OCI-LY7 (cell line): ENCODE data around the gene DLGAP1. TPM values are rescaled to one million over a fixed set of nuclear protein-coding genes. Genes with fewer than 3 reads are reported as not detected.

ENCODE experiments used
- BruUV-seq: library from RNA; stranded (reverse); fragments of 400-500 nt; replicated peaks from 2 replicates; lab custom pipeline; 2021; lab: Mats Ljungman, UMichigan
- CTCF ChIA-PET: fragments of 300-600 bp; sonication (Branson Sonifier 250); formaldehyde crosslinking; loops from one replicate; lab custom pipeline; 2022; ENCODE audit warnings: antibody characterized with exemption; ENCODE audit not compliant: unreplicated experiment; lab: Charles Lee
- POLR2A ChIA-PET: fragments of 300-600 bp; sonication (Branson Sonifier 250); formaldehyde crosslinking; loops from one replicate; lab custom pipeline; 2022; ENCODE audit warnings: antibody characterized with exemption; lab: Charles Lee
- DNase-seq: peaks from one replicate; pipeline ENCODE4 v3.0.0-alpha.2; 2015; ENCODE audit warnings: low spot score
- H2AFZ ChIP-seq: fragments of 200-600 bp; sonication (generic), shearing (Covaris generic); 2 replicates; pipeline ENCODE4 v1.6.1; 2014; ENCODE audit warnings: mild to moderate bottlenecking, antibody characterized with exemption, low read length, moderate library complexity
- H3K27ac ChIP-seq: fragments of 200-600 bp; sonication (generic); 2 replicates; pipeline ENCODE4 v1.5.1; 2014; ENCODE audit warnings: mixed run types, low read depth, mild to moderate bottlenecking, moderate library complexity, low read length, inconsistent platforms; ENCODE audit not compliant: poor library complexity, severe bottlenecking
- H3K36me3 ChIP-seq: fragments of 200-600 bp; sonication (generic); 2 replicates; pipeline ENCODE4 v1.6.1; 2014; ENCODE audit warnings: mild to moderate bottlenecking, antibody characterized with exemption, low read length, moderate library complexity, mixed read lengths; ENCODE audit not compliant: insufficient read depth
- H3K4me1 ChIP-seq: fragments of 200-600 bp; sonication (generic); 2 replicates; pipeline ENCODE4 v1.5.1; 2014; ENCODE audit warnings: mild to moderate bottlenecking, low read length; ENCODE audit not compliant: insufficient read depth, poor library complexity, severe bottlenecking
- H3K4me2 ChIP-seq: fragments of 200-600 bp; sonication (generic); 2 replicates; pipeline ENCODE4 v1.6.1; 2014; ENCODE audit warnings: mild to moderate bottlenecking, low read length
- H3K4me3 ChIP-seq: fragments of 200-600 bp; sonication (generic); 2 replicates; pipeline ENCODE4 v1.5.1; 2014; ENCODE audit warnings: mild to moderate bottlenecking, low read depth, low read length; ENCODE audit not compliant: poor library complexity, severe bottlenecking
- H3K79me2 ChIP-seq: fragments of 200-600 bp; sonication (generic); 2 replicates; pipeline ENCODE4 v1.6.1; 2016; ENCODE audit warnings: low read depth, mild to moderate bottlenecking, low read length, moderate library complexity, mixed read lengths; ENCODE audit not compliant: insufficient read depth
- H3K9me2 ChIP-seq: fragments of 200-600 bp; sonication (generic); 2 replicates; pipeline ENCODE4 v1.6.1; 2016; ENCODE audit warnings: mild to moderate bottlenecking, low read length, mixed read lengths; ENCODE audit not compliant: insufficient read depth
- H3K9me3 ChIP-seq: fragments of 200-600 bp; sonication (generic); 2 replicates; pipeline ENCODE4 v1.6.1; 2014; ENCODE audit warnings: mild to moderate bottlenecking, mixed run types, low read length, mixed read lengths
- H4K20me1 ChIP-seq: fragments of 200-600 bp; sonication (generic); 2 replicates; pipeline ENCODE4 v1.6.1; 2014; ENCODE audit warnings: mild to moderate bottlenecking, antibody characterized with exemption, low read length, moderate library complexity, mixed read lengths; ENCODE audit not compliant: insufficient read depth
- EZH2phosphoT487 ChIP-seq: fragments of 200-600 bp; sonication (generic); IDR thresholded peaks from 2 replicates; pipeline ENCODE4 v1.6.1; 2018; ENCODE audit warnings: low read depth, borderline replicate concordance, mild to moderate bottlenecking, mixed run types, antibody characterized with exemption, low read length, moderate library complexity, mixed read lengths
- intact Hi-C: fragments of 100-400 bp; cut with micrococcal nuclease; formaldehyde crosslinking; loops from one replicate; pipeline ENCODE4 v1.10.0; 2022; ENCODE audit not compliant: unreplicated experiment
- total RNA-seq, 2 experiments: library from RNA; depleted of rRNA in 1 of 2; stranded (reverse); fragments of >200 nt in 1 of 2; shearing (Covaris generic) in 1 of 2; gene quantifications; 2 replicates each; pipeline ENCODE4 v1.2.3, GENCODE V29; 2014 to 2022
- TF ChIP-seq, protein P1 (sequence below): fragments of 200-600 bp; sonication (generic); conservative IDR thresholded peaks from 2 replicates; pipeline ENCODE4 v1.5.1; 2014; ENCODE audit warnings: mild to moderate bottlenecking, antibody characterized with exemption, low read length, moderate library complexity, mixed read lengths

Gene DLGAP1
- total RNA-seq, 2 experiments from 2014 or later = 0.22 TPM; not detected in 1

- no peak for DNase-seq
- Histone ChIP-seq H3K4me3 (no peak overlapping the region), H3K4me2 (no peak overlapping the region), H3K9me3 (no peaks in the 10 kb centered on the region), H3K27ac (no peak overlapping the region), H2AFZ (no peak overlapping the region), H3K4me1 (no peaks in the 10 kb centered on the region), H4K20me1 (no peaks in the 10 kb centered on the region), H3K79me2 (no peaks in the 10 kb centered on the region), H3K36me3 (no peaks in the 10 kb centered on the region), H3K9me2 (no peaks in the 10 kb centered on the region)
- CTCF ChIA-PET = no interaction called here
- BruUV-seq = no TSS peak
- intact Hi-C loops = no loop called here
- TF ChIP-seq, protein P1, sequence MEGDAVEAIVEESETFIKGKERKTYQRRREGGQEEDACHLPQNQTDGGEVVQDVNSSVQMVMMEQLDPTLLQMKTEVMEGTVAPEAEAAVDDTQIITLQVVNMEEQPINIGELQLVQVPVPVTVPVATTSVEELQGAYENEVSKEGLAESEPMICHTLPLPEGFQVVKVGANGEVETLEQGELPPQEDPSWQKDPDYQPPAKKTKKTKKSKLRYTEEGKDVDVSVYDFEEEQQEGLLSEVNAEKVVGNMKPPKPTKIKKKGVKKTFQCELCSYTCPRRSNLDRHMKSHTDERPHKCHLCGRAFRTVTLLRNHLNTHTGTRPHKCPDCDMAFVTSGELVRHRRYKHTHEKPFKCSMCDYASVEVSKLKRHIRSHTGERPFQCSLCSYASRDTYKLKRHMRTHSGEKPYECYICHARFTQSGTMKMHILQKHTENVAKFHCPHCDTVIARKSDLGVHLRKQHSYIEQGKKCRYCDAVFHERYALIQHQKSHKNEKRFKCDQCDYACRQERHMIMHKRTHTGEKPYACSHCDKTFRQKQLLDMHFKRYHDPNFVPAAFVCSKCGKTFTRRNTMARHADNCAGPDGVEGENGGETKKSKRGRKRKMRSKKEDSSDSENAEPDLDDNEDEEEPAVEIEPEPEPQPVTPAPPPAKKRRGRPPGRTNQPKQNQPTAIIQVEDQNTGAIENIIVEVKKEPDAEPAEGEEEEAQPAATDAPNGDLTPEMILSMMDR = no peak
- no peak for TF ChIP-seq EZH2phosphoT487
- POLR2A ChIA-PET = interaction anchor here (0.6 to 1.2 kb wide), 4 partner anchors 16 to 305 kb away, joined by 3 to 4 read pairs (median 3); no protein-coding TSS in a partner anchor
These were observed 925.5 kb downstream of the DLGAP1 start for GRCh38 chr18:3529601-3530000.

DNA sequence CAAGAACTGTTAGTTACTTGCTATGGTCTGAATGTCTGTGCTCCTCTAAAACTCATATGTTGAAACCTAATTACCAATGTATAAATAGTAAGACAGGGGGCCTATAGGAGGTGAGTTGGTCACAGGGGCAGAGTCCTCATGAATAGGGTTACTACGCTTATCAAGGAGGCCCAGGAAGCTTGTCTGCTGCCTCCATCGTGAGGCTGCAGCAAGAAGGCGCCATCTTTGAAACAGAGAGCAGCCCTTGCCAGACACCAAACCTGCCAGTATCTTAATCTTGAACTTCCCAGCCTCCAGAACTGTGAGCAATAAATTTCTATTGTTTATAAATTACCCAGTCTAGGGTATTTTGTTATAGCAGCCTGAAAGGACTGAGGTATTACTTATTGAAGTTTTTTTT is 926.0 kb downstream of the DLGAP1 start:
- Histone ChIP-seq H3K4me1 (no peaks in the 10 kb centered on the region), H3K4me2 (no peak overlapping the region), H3K4me3 (no peak overlapping the region), H3K9me2 (no peaks in the 10 kb centered on the region), H2AFZ (no peak overlapping the region), H3K27ac (no peak overlapping the region), H3K79me2 (no peaks in the 10 kb centered on the region), H4K20me1 (no peaks in the 10 kb centered on the region), H3K36me3 (no peaks in the 10 kb centered on the region), H3K9me3 (no peaks in the 10 kb centered on the region)
- no peak for DNase-seq
- intact Hi-C loops = no loop called here
- no peak for TF ChIP-seq EZH2phosphoT487
- TF ChIP-seq, protein P1 = no peak
- ChIA-PET CTCF (no interaction called here), POLR2A (interaction anchor here (1.2 kb wide), 1 partner anchor 16 kb away, joined by 3 read pairs; no protein-coding TSS in a partner anchor)
- no TSS peak for BruUV-seq

DNA sequence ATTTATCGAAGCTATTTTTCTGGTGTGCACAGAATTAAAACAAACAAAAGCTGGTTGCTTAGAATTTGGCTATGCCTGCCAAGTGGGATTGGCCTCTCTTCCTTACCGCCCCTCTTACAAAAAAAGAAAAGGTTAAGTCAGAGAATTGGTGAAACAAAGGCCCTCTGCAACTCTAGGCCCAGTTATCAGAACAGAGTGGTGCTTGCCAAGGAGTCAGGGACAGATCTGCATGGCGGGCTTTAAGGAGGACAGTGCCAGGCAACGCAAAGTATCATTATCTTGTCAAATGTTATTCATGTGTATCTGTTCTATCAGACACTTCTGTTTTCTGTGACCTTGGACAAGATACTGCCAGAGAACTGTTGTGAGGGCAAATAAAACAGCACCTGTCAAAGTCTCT is 926.9 kb downstream of the DLGAP1 start:
- Histone ChIP-seq H4K20me1 (no peaks in the 10 kb centered on the region), H3K36me3 (no peaks in the 10 kb centered on the region), H3K27ac (no peak overlapping the region), H3K4me1 (no peaks in the 10 kb centered on the region), H3K79me2 (no peaks in the 10 kb centered on the region), H3K9me2 (no peaks in the 10 kb centered on the region), H3K4me3 (no peak overlapping the region), H2AFZ (no peak overlapping the region), H3K4me2 (no peak overlapping the region), H3K9me3 (no peaks in the 10 kb centered on the region)
- ChIA-PET CTCF (no interaction called here), POLR2A (no interaction called here)
- intact Hi-C loops = no loop called here
- TF ChIP-seq, protein P1 = no peak
- no peak for TF ChIP-seq EZH2phosphoT487
- no TSS peak for BruUV-seq
- no peak for DNase-seq
